Testis (tissue), 2 donors: ENCODE results near the gene CCNY.

Source experiments
- POLR2A ChIP-seq: fragments of 450-650 bp; IDR thresholded peaks from one replicate; pipeline ENCODE4 v1.6.1; 2017; ENCODE audit warnings: antibody characterized with exemption, mild to moderate bottlenecking, moderate library complexity
- TF ChIP-seq, protein P1 (sequence below), 3 experiments: fragments of 450-650 bp in 2 of 3; fragments of 200-600 bp in 1 of 3; sonication (generic) in 1 of 3; IDR thresholded peaks; one replicate each; pipeline ENCODE4 v1.5.1; 2016 to 2019; ENCODE audit warnings: antibody characterized with exemption in 3 of 3, mild to moderate bottlenecking in 2 of 3, moderate library complexity in 1 of 3

DNA sequence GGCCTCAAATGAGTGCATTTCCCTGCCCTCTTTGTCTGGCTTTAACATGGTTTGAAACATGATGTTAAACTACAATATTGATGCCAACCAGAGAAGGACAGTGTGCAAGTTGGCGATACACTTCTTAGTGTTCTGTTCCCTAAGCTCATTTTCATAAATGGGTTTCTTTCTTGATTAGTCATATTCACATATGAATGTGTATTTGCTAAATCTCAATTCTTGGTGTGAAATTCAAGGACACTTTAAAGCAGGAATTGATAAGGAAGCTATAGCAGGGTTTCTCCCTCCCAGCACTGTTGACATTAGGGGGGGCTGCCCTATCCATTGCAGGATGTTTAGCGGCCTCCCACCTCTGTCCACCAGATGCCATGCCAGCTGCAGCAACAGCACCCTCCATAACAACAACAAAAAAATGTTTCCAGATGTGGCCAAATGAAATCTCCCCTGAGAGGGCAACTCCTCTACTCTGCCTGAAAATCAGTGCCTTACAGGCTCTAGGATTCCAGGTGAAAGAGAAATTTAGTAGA lies 13.1 kb downstream of the CCNY start:
- TF ChIP-seq, protein P1, sequence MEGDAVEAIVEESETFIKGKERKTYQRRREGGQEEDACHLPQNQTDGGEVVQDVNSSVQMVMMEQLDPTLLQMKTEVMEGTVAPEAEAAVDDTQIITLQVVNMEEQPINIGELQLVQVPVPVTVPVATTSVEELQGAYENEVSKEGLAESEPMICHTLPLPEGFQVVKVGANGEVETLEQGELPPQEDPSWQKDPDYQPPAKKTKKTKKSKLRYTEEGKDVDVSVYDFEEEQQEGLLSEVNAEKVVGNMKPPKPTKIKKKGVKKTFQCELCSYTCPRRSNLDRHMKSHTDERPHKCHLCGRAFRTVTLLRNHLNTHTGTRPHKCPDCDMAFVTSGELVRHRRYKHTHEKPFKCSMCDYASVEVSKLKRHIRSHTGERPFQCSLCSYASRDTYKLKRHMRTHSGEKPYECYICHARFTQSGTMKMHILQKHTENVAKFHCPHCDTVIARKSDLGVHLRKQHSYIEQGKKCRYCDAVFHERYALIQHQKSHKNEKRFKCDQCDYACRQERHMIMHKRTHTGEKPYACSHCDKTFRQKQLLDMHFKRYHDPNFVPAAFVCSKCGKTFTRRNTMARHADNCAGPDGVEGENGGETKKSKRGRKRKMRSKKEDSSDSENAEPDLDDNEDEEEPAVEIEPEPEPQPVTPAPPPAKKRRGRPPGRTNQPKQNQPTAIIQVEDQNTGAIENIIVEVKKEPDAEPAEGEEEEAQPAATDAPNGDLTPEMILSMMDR (IDR thresholded peaks at IDR 0.05) = no peak
- TF ChIP-seq POLR2A = no peak
